WERI-Rb-1 (cell line): ENCODE results near the gene FOXS1.

Source experiments
- DNase-seq: peaks from one replicate; pipeline ENCODE4 v3.0.0-alpha.2; 2020
- H3K27ac ChIP-seq: fragments of 250-450 bp; sonication (Bioruptor Pico); 2 replicates; pipeline ENCODE4 v1.5.1; 2020; ENCODE audit warnings: mild to moderate bottlenecking, moderate library complexity
- H3K27me3 ChIP-seq: fragments of 250-450 bp; sonication (Bioruptor Pico); 2 replicates; pipeline ENCODE4 v1.5.1; 2021; ENCODE audit warnings: mild to moderate bottlenecking, low read depth, moderate library complexity; ENCODE audit not compliant: insufficient read depth, severe bottlenecking
- H3K36me3 ChIP-seq: fragments of 250-450 bp; sonication (Bioruptor Pico); 2 replicates; pipeline ENCODE4 v1.5.1; 2020; ENCODE audit warnings: mild to moderate bottlenecking, moderate library complexity
- H3K4me3 ChIP-seq: 2 replicates; pipeline ENCODE4 v1.5.1; 2011; ENCODE audit warnings: low read depth, mild to moderate bottlenecking, control low read depth, low read length
- H3K9me3 ChIP-seq: fragments of 250-450 bp; sonication (Bioruptor Pico); 2 replicates; pipeline ENCODE4 v1.5.1; 2021; ENCODE audit warnings: mild to moderate bottlenecking, moderate library complexity; ENCODE audit not compliant: severe bottlenecking
- CTCF ChIP-seq: IDR thresholded peaks from 2 replicates; pipeline ENCODE4 v1.5.1; 2011; ENCODE audit warnings: low read depth, mild to moderate bottlenecking, control low read depth, inconsistent platforms, low read length

Gene FOXS1

GRCh38 chr20:31846793-31847138 is 1.4 kb upstream of the FOXS1 start:
- Histone ChIP-seq H3K27me3 (no peaks in the 10 kb centered on the region), H3K4me3 (no peak overlapping the region), H3K9me3 (no peaks in the 10 kb centered on the region), H3K27ac (no peak overlapping the region), H3K36me3 (no peaks in the 10 kb centered on the region)
- DNase-seq, result no peak
- TF ChIP-seq CTCF, result no peak

- no peaks in the 10 kb centered on the region for H3K36me3 ChIP-seq
- TF ChIP-seq CTCF, result no peak
- no peak for DNase-seq
- no peak overlapping the region for H3K4me3 ChIP-seq
- no peaks in the 10 kb centered on the region for H3K9me3 ChIP-seq
- H3K27me3 ChIP-seq, result no peaks in the 10 kb centered on the region
- no peak overlapping the region for H3K27ac ChIP-seq
These were observed 586 bp downstream of the FOXS1 start for GRCh38 chr20:31844737-31845299.

- Histone ChIP-seq H3K27ac (no peak overlapping the region), H3K36me3 (no peaks in the 10 kb centered on the region), H3K4me3 (no peak overlapping the region), H3K27me3 (no peaks in the 10 kb centered on the region), H3K9me3 (no peaks in the 10 kb centered on the region)
- DNase-seq, result no peak
- no peak for TF ChIP-seq CTCF
These were observed 1.5 kb downstream of the FOXS1 start for GRCh38 chr20:31843881-31844280.

- no peaks in the 10 kb centered on the region for H3K36me3 ChIP-seq
- TF ChIP-seq CTCF, result no peak
- H3K4me3 ChIP-seq, result no peak overlapping the region
- no peaks in the 10 kb centered on the region for H3K9me3 ChIP-seq
- H3K27ac ChIP-seq, result no peak overlapping the region
- H3K27me3 ChIP-seq, result no peaks in the 10 kb centered on the region
- no peak for DNase-seq
These were observed 2.1 kb downstream of the FOXS1 start for GRCh38 chr20:31843288-31843687.

GRCh38 chr20:31842471-31843157 is 2.8 kb downstream of the FOXS1 start:
- Histone ChIP-seq H3K4me3 (no peak overlapping the region), H3K9me3 (no peaks in the 10 kb centered on the region), H3K27ac (no peak overlapping the region), H3K27me3 (no peaks in the 10 kb centered on the region), H3K36me3 (no peaks in the 10 kb centered on the region)
- no peak for TF ChIP-seq CTCF
- no peak for DNase-seq

- Histone ChIP-seq H3K9me3 (no peaks in the 10 kb centered on the region), H3K4me3 (no peak overlapping the region), H3K27ac (no peak overlapping the region), H3K36me3 (no peaks in the 10 kb centered on the region), H3K27me3 (no peaks in the 10 kb centered on the region)
- DNase-seq, result no peak
- no peak for TF ChIP-seq CTCF
These were observed 3.5 kb downstream of the FOXS1 start for GRCh38 chr20:31841928-31842327.
